Upper lobe of left lung (tissue), 6 donors: ENCODE data around the gene TMC6. TPM values are rescaled to one million over a fixed set of nuclear protein-coding genes. Genes with fewer than 3 reads are reported as not detected.

ENCODE experiments used
- ATAC-seq, 2 donors: fragments of 200-7000 bp; cut with Tn5 transposase; one replicate each; pipeline ENCODE4 v1.9.1; 2022; ENCODE audit warnings: mild to moderate bottlenecking in 2 of 2, moderate library complexity in 2 of 2; ENCODE audit not compliant: low FRiP score in 2 of 2
- DNase-seq, 2 donors: peaks; one replicate each; pipeline ENCODE4 v3.0.0-alpha.2; 2019 to 2020
- H3K27ac ChIP-seq, 4 donors: fragments of 200-600 bp; sonication (generic); one replicate each; pipeline ENCODE4 v1.5.1; 2016 to 2019
- H3K27me3 ChIP-seq, 4 donors: fragments of 200-600 bp; sonication (generic); one replicate each; pipeline ENCODE4 v1.5.1; 2017 to 2019
- H3K36me3 ChIP-seq, 4 donors: fragments of 200-600 bp; sonication (generic); one replicate each; pipeline ENCODE4 v1.5.1; 2016 to 2019
- H3K4me1 ChIP-seq, 4 donors: fragments of 200-600 bp; sonication (generic); one replicate each; pipeline ENCODE4 v1.5.1; 2018 to 2019
- H3K4me3 ChIP-seq, 4 donors: fragments of 200-600 bp; sonication (generic); one replicate each; pipeline ENCODE4 v1.5.1; 2017 to 2019; ENCODE audit warnings: mild to moderate bottlenecking in 2 of 4, moderate library complexity in 1 of 4
- H3K9me3 ChIP-seq, 4 donors: fragments of 200-600 bp; sonication (generic); one replicate each; pipeline ENCODE4 v1.5.1; 2018 to 2019
- CTCF ChIP-seq, 6 experiments: fragments of 450-650 bp in 4 of 6; fragments of 200-600 bp in 2 of 6; sonication (generic) in 2 of 6; IDR thresholded peaks; one replicate each; pipeline ENCODE4 v1.5.1; 2016 to 2019; ENCODE audit warnings: antibody characterized with exemption in 6 of 6
- EP300 ChIP-seq, 4 donors: sonication (generic); formaldehyde crosslinking; IDR thresholded peaks; one replicate each; pipeline ENCODE4 v1.5.1; 2017; ENCODE audit warnings: antibody characterized with exemption in 4 of 4, control low read depth in 2 of 4
- POLR2A ChIP-seq, 4 donors: fragments of 450-650 bp; IDR thresholded peaks; one replicate each; pipeline ENCODE4 v1.5.1; 2016 to 2017; ENCODE audit warnings: antibody characterized with exemption in 4 of 4, mild to moderate bottlenecking in 2 of 4
- POLR2AphosphoS5 ChIP-seq, 2 donors: sonication (generic); formaldehyde crosslinking; IDR thresholded peaks; one replicate each; pipeline ENCODE4 v1.5.1; 2017; ENCODE audit warnings: antibody characterized with exemption in 2 of 2
- WGBS, 2 donors: methylation state at CpG; one replicate each; pipeline ENCODE4 v1.1.5; 2017 to 2018; 5-methylcytosine and 5-hydroxymethylcytosine counted together
- total RNA-seq, 6 donors: library from RNA; depleted of rRNA in 4 of 6; stranded (reverse); fragments of >200 nt in 4 of 6; gene quantifications; one replicate each; pipeline versions ENCODE4 v1.1.0 to v1.2.1, GENCODE V29; 2016 to 2021
- donor health status: DM: no; HTN: no; CAD: no; lungs with moderate emphysema.
- donor health status: DM: no; HTN: yes; CAD: no; lungs with severe emphysema.

TMC6 gene
- total RNA-seq, 6 donors from 2014 or later: 51.4 to 216 (median 195) TPM

DNA sequence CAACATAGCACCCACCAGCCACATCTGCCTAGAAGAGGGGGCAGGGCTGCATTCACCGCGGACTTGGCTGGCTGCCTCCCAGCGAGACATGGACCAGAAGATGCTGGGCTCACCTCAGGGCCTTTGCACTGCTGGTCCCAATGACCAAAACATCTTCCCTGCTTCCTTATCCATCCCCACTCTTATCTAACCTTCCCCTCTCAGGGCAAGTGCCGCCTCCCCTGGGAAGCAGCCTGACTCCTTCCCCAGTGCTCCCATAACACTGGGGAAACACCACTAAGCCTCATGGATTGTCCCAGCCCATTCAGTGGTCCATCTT is 5.7 kb downstream of the TMC6 start:
- WGBS, 2 donors: 93 to 94% methylated on average over 4 of the region's 4 CpGs

DNA sequence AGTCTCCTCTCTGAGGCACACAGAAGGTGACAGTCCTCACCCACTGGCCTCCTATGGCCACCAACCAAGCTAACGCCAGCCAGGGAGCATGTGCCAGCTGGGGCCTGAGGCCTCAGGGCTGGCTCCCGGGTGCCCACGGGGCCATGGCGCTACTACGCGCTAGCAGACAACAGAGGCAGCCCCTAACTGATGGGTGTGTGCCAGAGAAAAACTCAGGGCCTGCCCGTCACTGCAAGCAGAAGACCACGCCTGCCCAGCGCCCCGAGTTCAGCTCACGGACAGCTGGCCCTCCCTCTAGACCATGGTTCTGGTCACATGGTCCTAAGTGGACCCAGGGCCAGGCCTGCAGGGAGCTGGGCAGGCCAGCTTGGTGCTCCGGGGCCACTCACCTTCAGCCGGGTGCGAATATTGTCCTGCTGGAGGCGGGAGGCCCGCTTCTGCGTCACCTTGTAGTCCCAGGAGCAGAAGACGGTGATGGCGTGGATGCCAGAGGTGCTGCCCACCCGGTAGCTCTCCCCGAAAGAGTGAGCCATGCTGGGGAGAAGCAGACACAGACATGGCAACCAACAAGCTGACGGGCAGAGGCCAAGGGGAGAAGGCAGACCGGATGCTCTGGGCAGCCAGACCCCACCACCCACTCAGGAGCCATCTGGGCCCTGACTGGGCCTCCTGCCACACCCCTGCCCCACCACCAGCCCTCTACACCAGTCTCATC is 6.2 kb downstream of the TMC6 start:
- 84 to 97% methylated on average over 6 to 22 of the region's 23 CpGs for WGBS, 2 donors
- Histone ChIP-seq H3K9me3 (no peaks in the 10 kb centered on the region), H3K4me1 (peaks cover 26 to 59% (median 45%) of the 10 kb centered on the region in 4 donors), H3K27me3 (no peaks in the 10 kb centered on the region), H3K36me3 (peaks cover 17 to 77% (median 66%) of the 10 kb centered on the region in 4 donors), H3K27ac (peak overlapping the region in 2 of 4 donors; percentile 44 to 56), H3K4me3 (no peak overlapping the region)
- TF ChIP-seq POLR2AphosphoS5 (IDR thresholded peaks at IDR 0.05): no peak
- no peak for TF ChIP-seq CTCF (IDR thresholded peaks at IDR 0.05)
- TF ChIP-seq EP300 (IDR thresholded peaks at IDR 0.05): no peak
- TF ChIP-seq POLR2A (IDR thresholded peaks at IDR 0.05): no peak
- ATAC-seq (no peak), DNase-seq (peak in 1 of 2 donors; percentile 48)

More for the DNA sequence above, 5.7 kb downstream of the TMC6 start:
- ATAC-seq: no peak
- Histone ChIP-seq H3K36me3 (peaks cover 17 to 72% (median 64%) of the 10 kb centered on the region in 4 donors), H3K27ac (no peak overlapping the region), H3K4me1 (peaks cover 26 to 60% (median 46%) of the 10 kb centered on the region in 4 donors), H3K4me3 (no peak overlapping the region), H3K9me3 (no peaks in the 10 kb centered on the region), H3K27me3 (no peaks in the 10 kb centered on the region)
- TF ChIP-seq EP300 (IDR thresholded peaks at IDR 0.05) (no peak), POLR2A (IDR thresholded peaks at IDR 0.05) (no peak), CTCF (IDR thresholded peaks at IDR 0.05) (no peak), POLR2AphosphoS5 (IDR thresholded peaks at IDR 0.05) (no peak)
- DNase-seq: no peak

DNA sequence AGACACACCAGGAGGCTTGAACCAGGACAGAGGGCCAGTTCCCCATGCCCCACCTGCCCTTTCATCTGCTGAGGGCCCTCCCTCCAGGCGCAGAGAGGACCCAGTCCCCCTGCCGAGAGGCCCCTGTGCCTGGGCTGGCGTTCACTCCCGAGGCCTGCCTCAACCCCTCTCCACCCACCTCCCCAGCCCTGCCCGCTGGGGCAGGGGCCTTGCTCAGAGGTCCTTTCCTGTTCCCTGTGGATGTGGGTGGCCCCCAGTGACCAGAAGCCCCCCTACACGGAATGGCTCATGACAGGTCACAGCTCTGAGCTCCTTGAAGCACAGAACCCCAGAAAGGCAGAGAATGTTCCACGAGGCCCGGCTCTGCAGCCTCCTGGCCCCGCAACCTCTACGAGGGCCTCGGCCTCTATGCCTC is 6.7 kb downstream of the TMC6 start:
- no peak for TF ChIP-seq POLR2A (IDR thresholded peaks at IDR 0.05)
- no peak for TF ChIP-seq EP300 (IDR thresholded peaks at IDR 0.05)
- TF ChIP-seq CTCF (IDR thresholded peaks at IDR 0.05): no peak
- no peak for TF ChIP-seq POLR2AphosphoS5 (IDR thresholded peaks at IDR 0.05)
- H3K27me3 ChIP-seq: no peaks in the 10 kb centered on the region
- H3K36me3 ChIP-seq: peaks cover 17 to 83% (median 69%) of the 10 kb centered on the region in 4 donors
- WGBS, 2 donors: 60 to 79% methylated on average over 1 to 9 of the region's 11 CpGs
- H3K27ac ChIP-seq: peak overlapping the region in 2 of 4 donors; percentile 44 to 56
- H3K4me1 ChIP-seq: peaks cover 22 to 54% (median 39%) of the 10 kb centered on the region in 4 donors
- ATAC-seq (no peak), DNase-seq (no peak)
- peak overlapping the region in 1 of 4 donors; percentile 4 for H3K4me3 ChIP-seq
- H3K9me3 ChIP-seq: no peaks in the 10 kb centered on the region

DNA sequence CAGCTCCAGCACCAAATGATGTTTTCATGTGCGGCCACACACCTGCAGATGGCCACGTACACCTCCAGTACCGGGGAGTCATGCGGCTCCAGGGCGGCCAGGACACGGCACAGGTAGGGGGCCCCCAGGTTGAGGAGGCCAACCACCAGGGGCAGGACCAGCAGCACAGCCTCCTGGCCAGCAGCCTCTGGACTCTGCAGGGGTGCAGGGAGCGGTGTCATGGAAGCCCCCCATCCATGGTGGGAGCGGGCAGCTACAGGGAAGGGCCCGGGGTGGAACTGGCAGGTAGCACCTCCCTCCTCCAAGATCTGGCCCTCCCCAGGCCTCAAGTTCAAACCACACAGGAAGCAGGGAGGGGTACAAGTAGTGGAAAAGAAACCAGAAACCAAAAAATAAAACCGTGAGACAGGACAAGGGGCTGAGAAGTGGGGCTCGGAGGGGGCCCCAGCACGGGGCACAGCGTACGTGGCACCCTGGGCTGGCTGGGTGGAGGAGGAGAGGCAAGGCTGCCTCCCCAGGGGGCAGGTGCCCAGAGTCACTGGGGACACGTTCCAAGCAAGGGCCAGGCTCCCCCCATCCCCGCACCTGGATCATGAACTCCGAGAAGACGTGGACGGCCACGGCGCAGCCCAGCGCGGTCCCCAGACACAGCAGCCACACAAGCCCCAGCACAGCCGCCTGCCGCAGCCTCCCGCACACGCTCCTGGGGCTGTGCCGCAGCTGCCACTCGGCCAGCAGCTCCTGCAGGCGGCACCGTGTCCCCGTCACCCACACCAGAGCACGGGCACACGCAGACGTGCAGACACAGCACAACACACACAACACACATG is 7.4 kb downstream of the TMC6 start:
- no peak for TF ChIP-seq POLR2AphosphoS5 (IDR thresholded peaks at IDR 0.05)
- ATAC-seq: no peak

GRCh38 chr17:78120537-78120936 is 8.0 kb downstream of the TMC6 start:
- no peak for DNase-seq
- TF ChIP-seq EP300 (IDR thresholded peaks at IDR 0.05): no peak
- no peak for TF ChIP-seq POLR2A (IDR thresholded peaks at IDR 0.05)
- TF ChIP-seq POLR2AphosphoS5 (IDR thresholded peaks at IDR 0.05): no peak
- no peak for TF ChIP-seq CTCF (IDR thresholded peaks at IDR 0.05)
- 88 to 100% methylated on average over 6 to 13 of the region's 13 CpGs for WGBS, 2 donors
- Histone ChIP-seq H3K36me3 (peaks cover 17 to 78% (median 65%) of the 10 kb centered on the region in 4 donors), H3K27me3 (no peaks in the 10 kb centered on the region), H3K4me1 (peaks cover 10 to 41% (median 27%) of the 10 kb centered on the region in 4 donors), H3K9me3 (no peaks in the 10 kb centered on the region), H3K4me3 (no peak overlapping the region), H3K27ac (no peak overlapping the region)
- ATAC-seq: no peak

More for the DNA sequence above, 7.4 kb downstream of the TMC6 start:
- 62 to 82% methylated on average over 8 to 35 of the region's 35 CpGs for WGBS, 2 donors
- Histone ChIP-seq H3K27ac (peak overlapping the region in 2 of 4 donors; percentile 44 to 56), H3K9me3 (no peaks in the 10 kb centered on the region), H3K4me1 (peaks cover 16 to 47% (median 33%) of the 10 kb centered on the region in 4 donors), H3K4me3 (peak overlapping the region in 1 of 4 donors; percentile 4), H3K27me3 (no peaks in the 10 kb centered on the region), H3K36me3 (peaks cover 17 to 84% (median 69%) of the 10 kb centered on the region in 4 donors)
- peak; percentile 23 to 84 for DNase-seq
